Uterus (tissue), 2 donors: ENCODE results near the gene GPN1.

Experiments used
- CTCF ChIP-seq, 4 experiments: fragments of 200-600 bp in 2 of 4; fragments of 450-650 bp in 2 of 4; sonication (generic) in 2 of 4; IDR thresholded peaks; one replicate each; pipeline ENCODE4 v1.5.1; 2016 to 2019; ENCODE audit warnings: antibody characterized with exemption in 4 of 4, mild to moderate bottlenecking in 2 of 4, moderate library complexity in 1 of 4
- POLR2A ChIP-seq, 2 donors: fragments of 450-650 bp; IDR thresholded peaks; one replicate each; pipeline ENCODE4 v1.6.1; 2016; ENCODE audit warnings: antibody characterized with exemption in 2 of 2, mild to moderate bottlenecking in 1 of 2, moderate library complexity in 1 of 2

- no peak for TF ChIP-seq CTCF (IDR thresholded peaks at IDR 0.05)
- no peak for TF ChIP-seq POLR2A (IDR thresholded peaks at IDR 0.05)
Measured at GRCh38 chr2:27680571-27680970, 51.7 kb downstream of the GPN1 start.
